NCI-H128 (cell line): ENCODE measurements around the gene LAMA1.
"Not testable (repeated sequence)": the region's sequence is repeated elsewhere in the genome, so short reads cannot be mapped to it uniquely, and the experiment has no call there.

Experiments used
- DNase-seq: peaks from one replicate; lab custom pipeline; 2025; ENCODE audit not compliant: unreplicated experiment; lab: John Stamatoyannopoulos, UW

LAMA1 gene

GRCh38 chr18:6949800-6950586, 167.6 kb downstream of the LAMA1 start:
- no peak for DNase-seq

- no peak for DNase-seq
Measured at GRCh38 chr18:6948281-6949055, 169.1 kb downstream of the LAMA1 start.

- DNase-seq: no peak
Measured at GRCh38 chr18:6947338-6948030, 170.1 kb downstream of the LAMA1 start.

- DNase-seq: no peak
Measured at GRCh38 chr18:6943143-6943542, 174.5 kb downstream of the LAMA1 start.

GRCh38 chr18:6942742-6943141, 174.9 kb downstream of the LAMA1 start:
- no peak for DNase-seq

GRCh38 chr18:6941996-6942395, 175.6 kb downstream of the LAMA1 start:
- no peak for DNase-seq

- DNase-seq: no peak
Measured at GRCh38 chr18:6940451-6940850, 177.1 kb downstream of the LAMA1 start.

- no peak for DNase-seq
Measured at GRCh38 chr18:6939972-6940371, 177.6 kb downstream of the LAMA1 start.

- not testable (repeated sequence) for DNase-seq
Measured at GRCh38 chr18:6938403-6938802, 179.2 kb downstream of the LAMA1 start.

- DNase-seq: no peak
Measured at GRCh38 chr18:6938003-6938402, 179.6 kb downstream of the LAMA1 start.

- DNase-seq: no peak
Measured at GRCh38 chr18:6934859-6935258, 182.7 kb downstream of the LAMA1 start.

GRCh38 chr18:6929370-6930102, 188.1 kb downstream of the LAMA1 start:
- DNase-seq: no peak

- DNase-seq: no peak
Measured at GRCh38 chr18:6928359-6928758, 189.2 kb downstream of the LAMA1 start.

- no peak for DNase-seq
Measured at GRCh38 chr18:6927153-6927552, 190.4 kb downstream of the LAMA1 start.

GRCh38 chr18:6923220-6923619, 194.4 kb downstream of the LAMA1 start:
- DNase-seq: no peak

GRCh38 chr18:6921571-6921970, 196.0 kb downstream of the LAMA1 start:
- no peak for DNase-seq

GRCh38 chr18:6920099-6920955, 197.3 kb downstream of the LAMA1 start:
- DNase-seq: peak; percentile 50

- no peak for DNase-seq
Measured at GRCh38 chr18:6917072-6917471, 200.5 kb downstream of the LAMA1 start.

- DNase-seq: no peak
Measured at GRCh38 chr18:6901286-6901926, 216.2 kb downstream of the LAMA1 start.

GRCh38 chr18:6891788-6892187, 225.8 kb downstream of the LAMA1 start:
- DNase-seq: no peak
